Renal cortical epithelial cell (primary cell): ENCODE measurements around the gene MLANA. TPM values are rescaled to one million over a fixed set of nuclear protein-coding genes. Genes with fewer than 3 reads are reported as not detected.

Experiments
- DNase-seq: peaks from one replicate; pipeline ENCODE4 v3.0.0-alpha.2; 2011; ENCODE audit warnings: low read depth
- total RNA-seq: library from RNA; depleted of rRNA; stranded (reverse); fragments of >200 nt; gene quantifications from 2 replicates; pipeline ENCODE4 v1.2.3, GENCODE V29; 2014

MLANA gene
- total RNA-seq, 1 donor from 2014 or later = 0.05 TPM

DNA sequence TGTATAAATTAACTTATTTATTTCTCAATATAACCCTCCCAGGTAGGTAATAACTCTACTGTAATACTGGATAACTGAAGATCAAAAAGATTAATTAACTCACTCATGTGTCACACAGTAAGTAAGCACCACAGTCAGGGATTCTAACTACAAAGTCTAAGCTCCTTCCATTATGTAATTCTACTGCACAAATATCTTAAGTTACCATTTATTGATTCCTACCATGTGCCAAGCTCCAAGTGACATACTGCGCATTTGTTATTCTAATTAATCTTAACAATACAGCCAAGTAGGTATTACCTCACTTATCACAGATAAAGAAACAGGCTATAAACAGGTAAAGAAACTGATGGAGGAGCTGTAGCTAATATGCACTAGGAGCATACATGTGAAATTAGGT lies 66.5 kb downstream of the MLANA start:
- no peak for DNase-seq

DNA sequence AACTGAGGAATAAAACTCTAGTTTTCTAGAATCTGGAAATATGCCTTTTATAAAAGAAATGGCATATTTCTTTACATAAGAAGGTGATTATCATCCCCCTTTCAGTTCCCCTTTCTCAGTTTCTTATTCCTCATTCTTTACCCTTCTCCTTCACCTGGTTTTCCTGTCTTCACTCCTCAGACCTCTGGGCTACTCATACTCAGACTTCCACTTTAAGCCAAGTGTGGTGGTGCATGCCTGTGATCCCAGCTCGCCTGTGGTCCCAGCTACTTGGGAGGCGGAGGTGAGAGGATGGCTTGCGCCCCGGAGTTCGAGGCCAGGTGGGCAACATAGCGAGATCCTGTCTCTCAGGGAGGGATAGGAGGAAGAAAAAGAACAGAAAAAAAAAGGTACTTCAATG lies 67.6 kb downstream of the MLANA start:
- DNase-seq = no peak

Other genes starting within 250 kb of the MLANA start
- gene ERMP1, start 57.8 kb upstream of the MLANA start, total RNA-seq = 29.9 and 177 TPM in 2 replicates
- gene RANBP6, start 124.7 kb downstream of the MLANA start, total RNA-seq = 47.8 and 54.0 TPM in 2 replicates